CD4-positive, alpha-beta T cell treated with Interleukin-2 at 100 ng/mL for 4 hours (primary cell): ENCODE measurements around the gene GADD45A.
"Not testable (repeated sequence)": the region's sequence is repeated elsewhere in the genome, so short reads cannot be mapped to it uniquely, and the experiment has no call there.

Experiments used
- DNase-seq: peaks from one replicate; pipeline ENCODE4 v3.0.0-alpha.2; 2020; ENCODE audit warnings: low spot score

The GADD45A gene

GRCh38 chr1:67721650-67722291, 36.8 kb downstream of the GADD45A start:
- no peak for DNase-seq

DNA sequence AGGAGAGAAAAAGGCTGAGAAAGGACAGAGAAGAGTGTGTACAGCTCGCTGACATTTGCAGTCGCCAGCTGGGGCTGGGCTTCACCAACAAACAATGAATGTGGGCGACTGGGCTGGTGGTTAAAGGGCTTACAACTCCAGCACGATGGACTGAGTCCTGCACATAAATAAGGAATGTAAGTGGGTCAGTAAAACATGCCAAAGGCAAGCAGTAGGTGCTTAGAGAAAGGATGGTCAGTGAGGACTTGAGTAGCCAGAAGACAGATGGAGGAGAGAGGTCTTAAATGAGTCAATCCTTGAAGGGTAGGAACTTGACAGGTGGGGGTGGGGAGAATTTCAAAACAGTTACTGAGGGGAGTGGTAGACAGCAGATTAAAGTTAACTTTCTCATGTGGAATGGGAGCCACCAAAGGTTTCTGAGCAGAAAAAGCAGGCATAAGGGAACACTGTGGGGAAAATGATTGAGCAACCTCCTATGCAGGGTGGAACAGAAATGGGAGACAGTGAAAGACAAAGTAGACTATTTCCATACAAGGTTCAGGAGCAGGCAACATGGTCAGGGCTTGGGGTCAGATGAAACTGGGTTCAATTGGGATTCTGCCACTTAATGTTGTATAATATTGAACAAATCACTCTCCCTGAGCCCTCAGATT, 37.4 kb downstream of the GADD45A start:
- no peak for DNase-seq

- DNase-seq = no peak
These were observed 38.1 kb downstream of the GADD45A start for GRCh38 chr1:67723126-67723525.

GRCh38 chr1:67723620-67724019, 38.6 kb downstream of the GADD45A start:
- DNase-seq = peak; percentile 9

DNA sequence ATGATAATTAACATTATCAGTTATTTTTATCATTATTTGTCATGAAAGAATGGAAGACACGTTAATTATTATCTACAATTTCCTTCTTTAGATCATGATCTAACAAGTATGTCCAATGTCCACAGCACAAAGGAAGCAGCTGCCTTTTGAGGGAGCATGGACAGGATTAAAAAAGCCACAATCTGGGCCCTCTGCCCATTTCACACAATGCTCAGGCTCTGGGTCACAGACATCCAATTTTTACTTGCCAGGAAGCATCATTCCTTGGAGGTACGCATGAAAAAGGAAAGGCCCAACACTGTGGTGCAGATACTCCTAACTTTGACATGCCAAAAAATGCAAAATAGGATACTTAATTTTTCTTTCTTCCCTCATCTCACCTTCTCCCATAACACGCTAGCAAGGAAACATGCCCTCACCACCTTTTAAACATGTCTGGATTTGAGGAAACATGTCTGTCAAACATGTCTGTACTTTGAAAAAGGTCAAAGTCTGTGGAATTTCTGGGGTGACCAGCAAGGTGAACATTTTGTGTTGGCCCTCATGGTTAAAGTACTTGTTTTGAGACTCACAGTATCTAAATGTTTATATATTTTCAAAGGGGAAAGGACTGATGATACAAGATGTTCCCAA, 40.0 kb downstream of the GADD45A start:
- no peak for DNase-seq

DNA sequence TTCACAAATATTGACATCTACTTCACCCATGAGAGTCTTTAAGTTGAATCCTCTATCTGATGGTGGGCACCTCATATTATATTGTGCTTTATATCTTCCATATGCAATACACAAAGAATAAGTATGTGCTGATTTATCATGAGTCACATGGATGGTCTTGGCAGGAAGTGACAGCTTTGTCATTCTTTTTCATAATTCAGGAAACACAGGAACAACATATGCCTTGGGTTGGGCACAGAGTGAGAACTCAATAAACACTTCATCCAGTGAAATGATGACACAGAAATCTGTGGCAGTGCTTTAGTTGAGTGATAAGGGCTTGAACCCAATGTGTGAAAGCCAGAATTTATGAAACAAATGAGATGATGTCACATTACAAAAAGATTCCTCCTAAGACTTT, 41.2 kb downstream of the GADD45A start:
- no peak for DNase-seq

DNA sequence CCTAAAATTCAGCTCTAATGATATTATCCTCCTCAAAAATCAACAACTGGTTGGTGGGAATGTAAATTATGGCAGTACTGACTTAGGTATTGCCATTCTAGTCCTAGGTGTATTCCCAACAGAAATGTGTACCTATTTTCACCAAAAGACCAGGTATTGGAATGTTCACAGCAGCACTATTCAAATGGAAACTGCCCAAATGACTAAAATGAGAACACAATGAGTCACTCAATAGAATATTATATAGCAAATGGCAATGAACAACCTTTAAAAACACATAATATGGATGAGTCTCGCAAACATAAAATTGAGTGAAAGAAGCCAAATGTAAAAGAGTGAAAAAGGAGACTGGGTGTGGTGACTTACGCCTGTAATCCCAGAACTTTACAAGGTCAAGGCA, 44.9 kb downstream of the GADD45A start:
- no peak for DNase-seq

- not testable (repeated sequence) for DNase-seq
These were observed 45.3 kb downstream of the GADD45A start for GRCh38 chr1:67730312-67730711.

GRCh38 chr1:67731322-67731721, 46.3 kb downstream of the GADD45A start:
- DNase-seq = no peak

GRCh38 chr1:67732750-67733151, 47.8 kb downstream of the GADD45A start:
- no peak for DNase-seq

GRCh38 chr1:67733681-67734322, 48.8 kb downstream of the GADD45A start:
- DNase-seq = no peak

GRCh38 chr1:67734323-67734690, 49.3 kb downstream of the GADD45A start:
- no peak for DNase-seq

DNA sequence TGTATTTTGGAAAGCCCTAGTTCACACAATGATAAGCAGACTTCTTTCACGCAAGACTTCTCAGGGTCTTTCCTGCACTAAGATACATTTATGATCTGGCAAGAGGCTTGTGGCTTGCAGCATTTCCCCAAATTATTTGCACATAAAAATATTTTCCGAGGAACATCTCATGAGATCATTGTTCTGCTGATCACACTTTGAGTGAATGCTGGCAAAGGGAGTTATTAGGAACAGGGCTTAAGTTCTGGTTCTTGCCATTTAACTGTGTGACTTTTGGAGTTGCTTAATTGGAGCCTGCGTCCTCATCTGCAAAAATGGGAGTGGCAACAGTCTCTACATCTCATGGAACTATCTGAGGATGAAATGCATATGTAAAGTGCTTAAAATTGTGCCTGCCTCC, 50.2 kb downstream of the GADD45A start:
- no peak for DNase-seq

DNA sequence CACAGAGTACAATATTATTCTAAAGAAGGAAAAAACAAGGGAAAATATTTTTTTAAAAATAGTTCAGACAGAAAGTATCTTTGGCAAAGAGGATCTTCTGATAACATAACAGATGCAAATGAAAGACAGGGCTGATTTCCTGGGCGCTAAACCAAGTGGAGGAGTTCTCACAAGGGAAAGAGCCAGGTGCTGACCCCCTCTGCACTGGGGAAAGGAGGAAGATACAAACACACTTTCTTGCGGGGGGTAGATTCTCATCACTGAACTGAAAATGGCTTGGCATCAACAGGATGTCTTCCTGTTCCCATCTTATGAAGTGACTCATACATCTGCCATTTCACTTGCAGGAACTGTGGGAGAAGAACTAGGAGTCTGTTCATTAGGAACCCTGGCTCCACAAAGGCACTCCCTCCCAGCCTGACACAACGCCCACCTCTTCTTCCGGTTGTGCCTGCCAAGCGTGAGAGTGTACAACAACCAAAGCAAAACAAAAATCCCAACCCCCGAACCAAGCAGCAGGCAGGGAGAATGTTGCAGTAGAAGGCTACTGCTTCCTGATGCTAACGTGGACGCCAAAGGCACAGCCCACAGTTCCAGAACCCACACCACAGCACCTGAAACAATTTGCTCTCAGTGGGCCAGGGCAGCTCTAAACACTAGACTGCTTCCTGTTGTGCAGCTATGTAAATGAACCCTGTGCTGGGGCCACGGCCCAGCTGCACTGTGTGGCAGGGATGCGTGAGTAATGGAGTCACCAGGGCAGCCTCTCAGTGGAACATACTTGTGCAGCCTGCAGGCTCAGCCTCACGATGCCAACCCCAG, 51.0 kb downstream of the GADD45A start:
- DNase-seq = peak; percentile 38

- no peak for DNase-seq
These were observed 51.7 kb downstream of the GADD45A start for GRCh38 chr1:67736750-67737149.

DNA sequence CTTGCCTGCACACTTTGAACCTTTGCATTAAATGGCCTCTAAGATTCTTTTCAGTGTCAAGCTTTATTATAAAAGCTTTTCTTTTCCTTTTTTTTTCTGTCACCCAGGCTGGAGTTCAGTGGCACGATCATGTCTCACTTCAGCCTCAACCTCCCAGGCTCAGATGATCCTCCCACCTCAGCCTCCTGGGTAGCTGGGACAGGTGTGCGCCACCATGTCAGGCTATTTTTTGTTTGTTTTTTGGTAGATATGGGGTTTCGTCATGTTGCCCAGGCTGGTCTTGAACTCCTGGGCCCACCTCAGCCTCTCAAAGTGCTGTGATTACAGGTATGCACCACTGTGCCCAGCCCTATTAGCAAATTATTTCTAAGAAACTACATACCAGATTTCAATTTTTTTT, 52.9 kb downstream of the GADD45A start:
- DNase-seq = no peak
